SW480 (cell line): Measurements from ENCODE around the gene CD44.

Experiments used
- DNase-seq: peaks from one replicate; pipeline ENCODE4 v3.0.0-alpha.2; 2016; ENCODE audit warnings: low spot score

The CD44 gene

GRCh38 chr11:35262056-35262455 lies 123.1 kb downstream of the CD44 start:
- DNase-seq, result no peak

GRCh38 chr11:35262735-35263134 lies 123.8 kb downstream of the CD44 start:
- DNase-seq, result no peak

GRCh38 chr11:35265755-35266454 lies 126.9 kb downstream of the CD44 start:
- no peak for DNase-seq

GRCh38 chr11:35267504-35267903 lies 128.5 kb downstream of the CD44 start:
- DNase-seq, result no peak

DNA sequence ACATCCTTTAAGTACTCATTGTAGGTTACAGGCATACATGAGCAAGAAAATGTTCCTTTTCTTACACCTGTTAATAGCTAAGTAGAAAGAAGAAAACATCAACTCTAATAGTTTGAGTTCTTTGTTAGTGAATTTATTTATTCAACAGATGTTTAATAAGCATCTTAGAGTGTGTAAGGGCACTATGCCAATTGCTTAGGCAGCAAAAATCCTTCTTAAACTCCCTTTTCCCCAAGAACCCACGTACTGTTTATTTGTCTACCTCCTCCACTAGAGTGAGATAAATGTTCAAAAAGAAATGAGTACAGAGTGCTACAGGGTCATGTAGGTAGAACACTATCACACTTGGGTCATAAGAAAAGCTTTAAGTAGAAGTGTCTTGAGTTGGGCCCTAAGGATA lies 131.4 kb downstream of the CD44 start:
- no peak for DNase-seq

GRCh38 chr11:35271031-35271430 lies 132.1 kb downstream of the CD44 start:
- no peak for DNase-seq

DNA sequence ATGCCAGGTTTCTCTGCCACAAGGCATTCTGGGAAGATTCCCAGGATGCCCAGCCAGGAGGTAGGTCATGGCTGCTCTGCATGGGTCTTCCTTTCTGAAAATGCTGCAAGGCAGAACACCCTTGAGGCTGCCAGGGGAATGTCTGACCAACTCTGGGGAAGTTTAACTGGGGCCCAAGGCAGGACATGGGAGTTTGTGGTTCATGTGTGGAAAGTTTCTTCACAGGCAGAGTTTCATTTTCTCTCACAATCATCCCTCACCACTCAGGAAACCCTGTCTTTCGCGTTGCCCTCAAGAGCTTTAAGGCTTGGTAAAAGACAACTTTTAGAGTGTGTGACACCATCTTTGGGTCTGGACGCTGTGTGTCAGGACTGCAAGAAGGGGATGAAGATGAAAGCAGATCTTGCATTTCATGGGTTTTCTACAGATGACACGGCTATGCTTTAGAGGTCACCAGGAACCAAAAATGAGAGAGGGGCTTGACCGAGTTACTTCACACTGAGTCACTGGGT lies 133.5 kb downstream of the CD44 start:
- DNase-seq, result no peak

- peak; percentile 15 for DNase-seq
Observed at GRCh38 chr11:35274909-35275785, 136.2 kb downstream of the CD44 start.

DNA sequence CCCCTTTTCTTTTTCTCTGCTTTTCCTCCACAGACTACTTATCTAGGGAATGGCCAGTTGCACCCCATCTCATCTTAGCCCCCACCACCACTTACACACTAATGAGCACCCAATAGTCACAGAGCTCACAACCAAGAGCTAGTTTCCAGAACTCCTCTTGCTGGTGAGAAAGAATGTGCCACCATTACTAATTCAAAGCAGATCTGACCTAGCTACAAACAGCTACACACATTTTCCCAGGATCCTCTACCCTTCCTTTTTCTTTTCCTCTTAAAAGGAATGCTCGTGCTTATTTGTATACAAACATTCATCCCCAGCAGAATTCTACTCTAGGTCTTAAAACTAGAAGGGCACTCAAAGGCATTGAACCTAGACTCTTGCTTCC lies 136.8 kb downstream of the CD44 start:
- no peak for DNase-seq

DNA sequence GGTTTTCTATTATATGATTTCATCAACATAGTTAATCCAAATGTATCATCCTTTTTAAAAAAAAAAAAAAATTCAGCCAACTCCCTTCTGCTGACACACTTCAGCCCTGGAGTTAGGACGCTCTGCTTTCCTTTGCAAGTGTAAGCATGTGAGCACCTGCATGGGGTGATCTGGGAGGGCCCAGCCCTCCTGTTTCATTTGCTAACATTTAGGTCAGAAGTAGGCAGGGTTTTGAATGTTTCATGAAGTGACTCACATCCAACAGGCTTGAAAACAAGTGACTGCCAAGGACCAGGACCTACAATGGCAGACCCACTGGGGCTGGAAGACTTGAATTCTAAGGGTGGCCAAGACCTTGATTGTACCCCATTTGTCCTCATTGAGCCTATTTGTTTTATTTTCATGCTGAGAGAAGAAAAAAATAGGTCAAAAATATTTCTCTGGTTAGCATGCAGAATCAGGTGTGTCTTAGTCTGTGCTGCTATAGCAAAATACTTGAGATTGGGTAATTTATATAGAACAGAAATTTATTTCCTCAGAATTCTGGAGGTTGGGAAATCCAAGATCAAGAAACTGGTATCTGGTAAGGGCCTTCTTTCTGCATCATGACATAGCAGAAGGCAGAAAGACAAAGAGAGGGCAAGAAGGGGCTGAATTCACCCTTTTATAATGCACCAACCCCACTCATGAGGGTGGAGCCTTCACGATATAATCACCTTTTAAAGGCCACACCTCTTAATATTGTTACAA lies 137.6 kb downstream of the CD44 start:
- DNase-seq, result peak; percentile 46

DNA sequence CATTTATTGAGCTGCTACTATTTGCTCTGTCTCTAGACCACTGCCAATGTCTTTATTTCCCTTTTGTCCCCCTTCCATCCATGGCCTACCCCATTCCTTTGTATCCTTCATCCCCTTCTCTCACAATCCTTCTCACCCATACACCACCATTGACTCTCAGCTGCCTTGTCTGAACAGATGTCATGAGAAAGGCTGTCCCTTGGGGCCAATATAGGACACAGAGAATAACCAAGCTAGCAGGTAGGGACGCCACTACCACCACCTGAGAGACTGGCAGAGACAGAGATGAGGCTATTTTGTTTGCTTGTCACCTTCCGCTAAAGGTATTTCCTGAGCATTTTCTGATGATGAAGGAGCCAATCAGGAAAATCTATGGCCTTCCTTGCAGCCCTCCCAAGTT lies 138.9 kb downstream of the CD44 start:
- DNase-seq, result no peak

DNA sequence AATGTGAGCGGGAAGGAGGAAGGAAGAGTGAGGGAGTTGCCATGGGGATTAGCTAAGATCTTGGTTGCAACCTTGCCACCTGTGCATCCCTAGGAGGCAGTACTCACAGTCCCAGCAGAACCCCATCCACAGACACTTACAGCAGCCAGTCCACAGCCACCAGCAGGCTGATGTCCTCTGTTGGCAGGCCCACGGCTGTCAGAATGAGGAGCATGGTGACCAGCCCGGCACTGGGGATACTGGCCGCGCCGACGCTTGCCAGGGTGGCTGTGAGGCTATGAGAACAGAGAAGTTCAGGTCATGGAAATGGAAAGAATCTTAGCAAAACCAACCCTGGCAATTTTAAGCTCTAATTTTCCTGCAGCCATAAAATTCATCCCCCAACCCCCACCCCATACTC lies 141.8 kb downstream of the CD44 start:
- DNase-seq, result no peak

- no peak for DNase-seq
Observed at GRCh38 chr11:35281169-35281688, 142.3 kb downstream of the CD44 start.
